CD1c-positive myeloid dendritic cell (primary cell): ENCODE results near the gene INTS11.

ENCODE experiments used
- DNase-seq: peaks from one replicate; pipeline ENCODE4 v3.0.0-alpha.2; 2016; ENCODE audit errors: extremely low spot score

The INTS11 gene

DNA sequence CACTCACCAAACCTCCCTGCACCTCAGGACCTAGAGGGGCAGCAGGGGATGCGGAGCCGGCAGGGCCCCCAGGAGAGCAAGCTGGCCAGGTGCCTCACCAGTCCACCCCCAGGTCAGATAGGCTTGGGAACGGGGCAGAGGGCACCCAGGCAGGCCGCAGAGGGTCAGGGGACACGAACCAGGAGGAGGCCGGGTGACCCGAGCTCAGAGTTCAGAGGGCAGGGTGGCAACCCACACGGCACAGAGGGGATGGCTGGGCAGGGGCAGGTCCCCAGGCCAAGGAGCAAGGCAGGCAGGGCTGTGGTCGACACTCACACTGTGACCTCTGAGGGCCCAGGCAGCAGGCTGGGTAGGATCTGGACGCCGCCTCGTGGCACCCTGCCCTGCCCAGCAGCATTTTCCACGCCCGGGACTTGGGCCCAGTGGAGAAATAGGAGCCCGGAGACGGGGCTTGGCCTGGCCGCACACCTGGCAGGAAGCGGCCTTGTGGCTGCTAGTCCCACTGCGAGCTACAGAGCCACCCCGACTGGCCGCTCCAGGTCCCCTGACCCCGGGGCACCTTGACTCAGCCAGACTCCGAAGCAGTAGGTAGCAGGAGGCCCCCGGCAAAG, 19.5 kb upstream of the INTS11 start:
- DNase-seq, result no peak

DNA sequence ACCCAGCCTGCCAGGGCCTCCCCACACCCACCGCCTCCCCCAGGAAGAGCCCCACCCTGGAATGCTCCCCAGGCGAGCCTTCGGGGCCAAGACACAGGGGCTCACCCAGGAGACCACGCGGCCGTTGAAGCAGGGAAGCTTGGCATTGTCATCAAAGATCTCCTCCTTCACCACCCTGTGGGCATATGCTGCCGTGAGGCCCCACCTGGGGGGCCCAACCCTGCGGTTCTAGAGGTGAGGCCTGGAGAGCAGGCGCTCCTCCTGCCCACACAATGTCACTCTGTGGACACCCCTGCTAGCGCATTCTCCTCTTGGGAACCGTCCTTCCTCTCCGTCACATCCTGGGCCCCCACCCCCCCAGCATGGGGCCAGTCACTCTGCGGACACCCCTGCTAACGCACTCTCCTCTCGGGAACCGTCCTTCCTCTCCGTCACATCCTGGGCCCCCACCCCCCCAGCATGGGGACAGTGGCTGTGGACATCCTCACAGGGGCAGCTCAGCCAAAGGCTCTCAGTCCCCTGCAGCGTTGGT, 18.2 kb upstream of the INTS11 start:
- DNase-seq, result no peak

DNA sequence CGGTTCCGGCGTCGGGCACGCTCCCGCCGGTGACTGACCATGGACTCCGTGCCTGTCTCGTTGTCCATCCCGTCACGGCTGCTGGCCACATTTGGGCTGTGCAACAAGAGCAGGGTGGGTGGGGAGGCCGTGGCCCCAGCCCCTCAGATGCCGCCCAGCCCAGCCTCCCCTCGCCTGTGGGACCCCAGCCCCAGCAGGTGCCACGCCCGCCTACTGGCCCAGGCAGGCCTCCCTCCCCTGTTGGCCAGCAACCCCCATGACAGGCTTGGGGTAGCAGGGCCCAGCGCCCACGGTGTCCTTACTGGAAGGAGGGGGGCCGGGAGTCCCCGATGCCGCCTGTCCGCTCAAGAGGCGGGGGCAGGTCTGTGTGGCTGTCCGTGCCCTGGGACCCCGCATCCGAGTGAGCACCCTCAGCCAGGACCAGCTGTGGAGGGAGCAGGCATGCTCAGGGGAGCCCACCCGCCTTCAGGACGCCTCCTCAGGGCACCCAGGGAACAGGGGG, 17.7 kb upstream of the INTS11 start:
- no peak for DNase-seq

DNA sequence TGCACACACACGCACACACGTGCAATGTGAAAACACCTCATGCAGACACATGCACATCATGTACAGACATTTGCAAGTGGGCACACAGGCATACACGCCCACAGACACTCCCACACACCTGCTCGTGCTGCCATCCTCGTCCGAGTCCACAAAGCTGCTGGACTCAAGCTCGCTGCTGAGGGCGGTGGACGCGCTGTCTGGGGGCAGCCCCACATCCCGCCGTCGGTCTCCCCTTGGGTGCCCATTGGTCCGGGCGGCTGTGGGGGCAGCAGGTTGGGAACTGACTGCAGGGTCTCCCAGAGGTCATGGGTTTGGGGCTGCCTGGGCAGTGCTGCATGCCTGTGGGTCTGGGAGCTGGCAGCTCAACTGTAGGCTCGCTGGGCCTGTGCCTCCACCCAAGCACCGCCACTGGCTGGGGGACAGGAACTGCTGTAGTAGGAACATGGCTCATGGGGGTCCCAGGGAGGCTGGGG, 17.1 kb upstream of the INTS11 start:
- DNase-seq, result no peak

DNA sequence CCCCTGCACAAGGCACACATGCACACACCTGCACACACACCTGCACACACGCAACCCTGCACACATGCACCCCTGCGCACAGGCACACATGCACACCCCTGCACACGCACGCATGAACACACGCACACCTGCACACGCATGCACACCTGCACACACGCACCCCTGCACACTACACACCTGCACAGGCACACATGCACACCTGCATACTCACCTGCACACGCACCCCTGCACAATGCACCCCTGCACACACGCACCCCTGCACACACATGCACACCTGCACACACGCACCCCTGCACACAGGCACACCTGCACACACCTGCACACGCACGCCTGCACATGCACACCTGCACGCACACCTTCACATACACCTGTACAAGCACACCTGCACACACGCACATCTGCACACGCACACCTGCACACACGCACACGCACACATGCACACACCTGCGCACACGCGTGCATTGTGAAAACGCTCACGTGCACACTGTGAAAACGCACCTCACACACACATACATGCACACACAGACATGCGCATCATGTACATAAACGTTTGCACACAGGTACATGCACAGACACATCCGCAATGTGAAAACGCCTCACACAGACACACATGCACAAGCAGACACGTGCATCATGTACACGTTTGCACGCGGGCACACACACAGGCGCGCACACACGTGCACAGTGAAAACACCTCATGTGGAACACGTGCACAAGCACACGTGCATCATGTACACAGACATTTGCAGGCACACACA, 16.5 kb upstream of the INTS11 start:
- DNase-seq, result no peak

DNA sequence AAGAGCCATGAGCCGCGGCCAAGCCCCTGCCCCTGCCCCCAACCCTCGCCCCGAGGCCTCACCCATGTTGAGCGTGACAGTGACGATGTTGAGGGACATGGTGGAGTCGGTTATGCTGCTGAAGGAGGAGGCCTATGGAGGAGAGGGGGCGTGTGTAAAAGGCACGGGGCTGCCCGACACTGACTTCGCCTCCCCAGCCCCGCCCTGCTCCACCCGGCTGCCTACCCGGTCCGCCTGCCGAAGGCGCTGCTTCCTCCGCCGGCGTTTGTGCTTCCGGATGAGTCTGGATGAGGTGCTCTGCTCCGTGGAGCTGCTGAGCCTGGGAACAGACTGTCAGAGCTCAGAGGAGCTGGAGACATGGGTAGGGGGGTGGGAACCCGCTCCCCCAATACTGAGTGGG, 15.7 kb upstream of the INTS11 start:
- no peak for DNase-seq

DNA sequence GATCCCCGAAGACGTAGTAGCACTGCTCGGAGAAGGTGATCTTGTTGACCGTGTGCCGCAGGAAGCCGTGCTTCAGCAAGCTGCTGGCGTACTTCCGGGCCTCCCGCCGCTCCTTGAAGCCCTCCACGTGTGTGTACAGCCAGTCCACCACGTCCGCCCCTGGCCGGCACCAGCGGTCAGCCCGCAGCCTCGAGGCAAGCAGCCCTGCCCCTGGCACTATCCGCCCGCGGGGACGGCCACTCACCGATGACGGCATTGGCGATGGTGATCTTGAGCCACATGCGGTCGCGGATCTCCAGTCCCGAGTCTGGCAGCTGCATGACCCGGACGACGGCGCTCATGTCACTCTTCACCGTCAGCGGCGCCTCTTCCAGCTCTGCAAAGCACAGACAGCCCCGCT, 13.8 kb upstream of the INTS11 start:
- DNase-seq, result no peak

DNA sequence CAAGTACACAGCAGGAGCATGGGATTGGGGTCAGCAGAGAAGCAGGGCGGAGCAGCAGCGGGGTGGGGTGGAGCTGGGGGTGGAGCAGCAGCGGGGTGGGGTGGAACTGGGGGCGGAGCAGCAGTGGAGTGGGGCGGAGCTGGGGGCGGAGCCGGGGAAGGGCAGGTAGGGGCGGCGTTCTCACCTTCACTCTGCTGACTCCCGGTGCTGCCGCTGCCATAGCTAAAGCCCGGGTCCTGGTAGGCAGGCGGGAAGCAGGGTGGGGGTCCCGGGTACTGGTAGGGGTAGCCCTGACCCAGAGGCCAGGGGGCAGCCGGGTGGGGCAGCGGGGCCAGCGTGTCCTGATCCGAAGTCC, 13.3 kb upstream of the INTS11 start:
- DNase-seq, result no peak

DNA sequence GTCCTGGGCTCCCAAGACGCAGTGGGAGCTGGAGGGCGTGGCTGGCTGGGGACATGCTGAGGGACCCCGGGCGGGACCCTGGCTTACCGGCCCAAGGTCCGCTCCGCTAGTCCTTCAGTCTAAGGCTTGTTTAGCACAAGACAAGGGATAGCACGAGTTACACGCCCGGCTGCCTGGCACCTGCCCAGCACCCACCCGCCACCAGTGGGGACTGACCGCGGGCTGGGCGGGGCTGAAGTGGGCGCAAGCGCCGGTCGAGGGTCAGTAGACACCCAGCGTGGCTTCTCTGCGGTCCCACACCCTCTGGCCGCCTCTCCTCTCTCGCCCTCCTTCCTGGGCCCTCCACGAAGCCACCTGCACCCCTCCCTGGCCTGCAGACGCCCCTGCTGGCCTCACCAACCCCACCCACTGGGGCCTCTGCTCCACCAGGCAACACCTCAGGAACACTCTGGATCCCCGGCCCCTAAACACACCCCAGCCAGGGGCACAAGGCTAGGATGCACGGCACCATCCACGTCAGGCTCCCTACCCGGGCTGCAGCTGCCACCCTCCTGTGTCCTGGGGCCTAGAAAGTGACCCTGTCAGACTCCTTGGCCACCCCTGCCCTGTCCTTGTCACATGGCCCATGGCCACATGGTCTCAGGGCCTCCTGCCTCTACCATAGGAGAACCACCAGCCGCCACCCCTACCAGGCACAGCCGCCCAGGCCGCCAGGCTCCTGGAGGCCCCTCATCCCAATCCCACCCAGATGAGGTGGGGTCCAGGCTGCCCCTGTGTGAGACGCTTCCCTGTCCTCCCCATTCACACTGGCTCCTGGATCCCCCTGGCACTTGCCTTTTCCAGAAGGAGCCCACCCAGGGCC, 12.7 kb upstream of the INTS11 start:
- DNase-seq, result no peak

DNA sequence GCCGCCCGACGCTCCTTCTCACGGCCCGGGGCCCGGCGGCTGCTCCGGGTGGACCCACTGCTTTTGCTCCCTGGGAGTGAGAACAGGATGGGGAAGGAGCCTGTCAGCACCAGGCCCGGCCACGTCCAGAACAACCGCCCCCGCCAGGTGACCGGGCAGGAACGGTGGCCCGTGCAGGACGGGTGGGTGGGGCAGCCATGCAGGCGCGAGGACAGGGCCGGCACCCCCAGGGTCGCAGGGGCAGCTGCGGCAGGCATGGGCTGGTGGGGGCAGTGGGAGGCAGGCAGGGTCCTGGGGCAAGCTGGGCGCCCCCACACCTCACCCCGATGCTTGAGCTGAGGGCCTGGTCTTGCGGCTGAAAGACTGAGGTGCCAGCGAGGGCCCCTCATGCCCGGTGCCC, 12.0 kb upstream of the INTS11 start:
- no peak for DNase-seq

DNA sequence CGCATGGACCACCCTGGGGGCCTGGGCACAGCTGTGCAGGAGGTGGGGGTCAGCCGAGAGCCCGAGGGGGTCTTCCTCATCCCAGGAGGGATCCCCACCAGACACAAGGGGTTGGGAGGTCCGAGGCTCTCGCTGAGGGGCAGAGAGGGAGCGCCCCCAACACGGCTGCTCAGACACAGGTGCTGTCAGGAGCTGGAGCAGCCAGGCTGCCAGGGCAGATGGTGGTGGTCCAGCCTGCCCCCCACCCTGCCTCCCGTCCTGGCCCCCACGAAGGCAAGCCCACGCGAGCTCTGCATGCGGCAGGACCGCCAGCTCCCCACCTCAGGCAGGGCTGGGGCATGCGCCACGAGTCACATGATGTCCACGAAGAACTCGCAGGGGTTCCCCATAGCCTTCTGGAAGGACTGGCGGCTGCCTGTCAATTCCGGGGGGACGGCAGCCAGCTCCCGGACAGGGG, 11.4 kb upstream of the INTS11 start:
- no peak for DNase-seq

DNA sequence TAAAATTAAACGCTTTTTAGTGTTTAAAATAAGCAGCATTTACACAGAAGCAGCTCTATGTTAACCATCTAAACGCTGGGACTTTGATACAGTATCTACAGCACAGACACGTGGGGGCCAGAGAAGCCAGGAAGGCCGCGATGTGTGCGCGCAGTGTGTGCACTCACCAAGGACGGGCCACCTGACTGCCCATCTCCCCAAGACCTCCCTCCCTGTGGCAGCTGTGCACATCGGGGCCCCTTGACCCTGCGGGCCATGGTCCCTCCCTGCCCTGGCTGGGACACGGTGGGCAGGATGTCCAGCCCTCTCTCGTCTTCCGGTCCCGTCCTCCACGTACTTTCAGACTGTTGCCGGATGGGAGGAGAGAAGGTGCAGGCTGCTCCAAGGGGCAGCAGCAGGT, 10.8 kb upstream of the INTS11 start:
- no peak for DNase-seq

DNA sequence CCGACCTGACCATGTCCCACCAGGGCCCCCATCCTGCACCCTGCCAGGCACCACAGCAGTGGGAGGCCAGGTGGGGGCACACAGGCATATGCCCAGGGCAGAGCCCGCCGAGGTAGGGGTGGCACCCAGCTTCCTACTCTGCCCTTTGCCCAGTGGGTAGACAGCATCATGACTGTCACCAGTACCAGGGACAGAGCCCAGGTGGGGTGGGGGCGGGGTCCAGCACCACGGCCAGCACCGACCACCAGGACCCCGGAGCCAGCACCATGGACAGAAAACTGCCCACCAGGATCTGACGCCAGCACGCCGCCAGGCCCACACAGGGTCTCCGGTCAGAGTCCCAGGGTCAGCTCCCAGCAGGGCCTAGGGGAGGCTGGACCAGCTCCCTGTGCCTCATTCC, 10.4 kb upstream of the INTS11 start:
- DNase-seq, result no peak

DNA sequence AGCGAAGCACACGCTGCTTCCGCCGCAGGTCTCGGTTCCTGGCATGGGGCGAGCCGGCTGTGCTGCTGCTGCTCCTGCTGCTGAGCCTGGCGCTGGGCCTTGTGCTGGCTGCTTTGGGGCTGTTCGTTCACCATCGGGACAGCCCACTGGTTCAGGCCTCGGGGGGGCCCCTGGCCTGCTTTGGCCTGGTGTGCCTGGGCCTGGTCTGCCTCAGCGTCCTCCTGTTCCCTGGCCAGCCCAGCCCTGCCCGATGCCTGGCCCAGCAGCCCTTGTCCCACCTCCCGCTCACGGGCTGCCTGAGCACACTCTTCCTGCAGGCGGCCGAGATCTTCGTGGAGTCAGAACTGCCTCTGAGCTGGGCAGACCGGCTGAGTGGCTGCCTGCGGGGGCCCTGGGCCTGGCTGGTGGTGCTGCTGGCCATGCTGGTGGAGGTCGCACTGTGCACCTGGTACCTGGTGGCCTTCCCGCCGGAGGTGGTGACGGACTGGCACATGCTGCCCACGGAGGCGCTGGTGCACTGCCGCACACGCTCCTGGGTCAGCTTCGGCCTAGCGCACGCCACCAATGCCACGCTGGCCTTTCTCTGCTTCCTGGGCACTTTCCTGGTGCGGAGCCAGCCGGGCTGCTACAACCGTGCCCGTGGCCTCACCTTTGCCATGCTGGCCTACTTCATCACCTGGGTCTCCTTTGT, 9.2 kb upstream of the INTS11 start:
- no peak for DNase-seq

DNA sequence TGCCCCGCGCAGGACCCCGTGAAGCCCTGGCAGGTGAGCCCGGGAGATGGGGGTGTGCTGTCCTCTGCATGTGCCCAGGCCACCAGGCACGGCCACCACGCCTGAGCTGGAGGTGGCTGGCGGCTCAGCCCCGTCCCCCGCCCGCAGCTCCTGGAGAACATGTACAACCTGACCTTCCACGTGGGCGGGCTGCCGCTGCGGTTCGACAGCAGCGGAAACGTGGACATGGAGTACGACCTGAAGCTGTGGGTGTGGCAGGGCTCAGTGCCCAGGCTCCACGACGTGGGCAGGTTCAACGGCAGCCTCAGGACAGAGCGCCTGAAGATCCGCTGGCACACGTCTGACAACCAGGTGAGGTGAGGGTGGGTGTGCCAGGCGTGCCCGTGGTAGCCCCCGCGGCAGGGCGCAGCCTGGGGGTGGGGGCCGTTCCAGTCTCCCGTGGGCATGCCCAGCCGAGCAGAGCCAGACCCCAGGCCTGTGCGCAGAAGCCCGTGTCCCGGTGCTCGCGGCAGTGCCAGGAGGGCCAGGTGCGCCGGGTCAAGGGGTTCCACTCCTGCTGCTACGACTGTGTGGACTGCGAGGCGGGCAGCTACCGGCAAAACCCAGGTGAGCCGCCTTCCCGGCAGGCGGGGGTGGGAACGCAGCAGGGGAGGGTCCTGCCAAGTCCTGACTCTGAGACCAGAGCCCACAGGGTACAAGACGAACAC, 8.5 kb upstream of the INTS11 start:
- no peak for DNase-seq

DNA sequence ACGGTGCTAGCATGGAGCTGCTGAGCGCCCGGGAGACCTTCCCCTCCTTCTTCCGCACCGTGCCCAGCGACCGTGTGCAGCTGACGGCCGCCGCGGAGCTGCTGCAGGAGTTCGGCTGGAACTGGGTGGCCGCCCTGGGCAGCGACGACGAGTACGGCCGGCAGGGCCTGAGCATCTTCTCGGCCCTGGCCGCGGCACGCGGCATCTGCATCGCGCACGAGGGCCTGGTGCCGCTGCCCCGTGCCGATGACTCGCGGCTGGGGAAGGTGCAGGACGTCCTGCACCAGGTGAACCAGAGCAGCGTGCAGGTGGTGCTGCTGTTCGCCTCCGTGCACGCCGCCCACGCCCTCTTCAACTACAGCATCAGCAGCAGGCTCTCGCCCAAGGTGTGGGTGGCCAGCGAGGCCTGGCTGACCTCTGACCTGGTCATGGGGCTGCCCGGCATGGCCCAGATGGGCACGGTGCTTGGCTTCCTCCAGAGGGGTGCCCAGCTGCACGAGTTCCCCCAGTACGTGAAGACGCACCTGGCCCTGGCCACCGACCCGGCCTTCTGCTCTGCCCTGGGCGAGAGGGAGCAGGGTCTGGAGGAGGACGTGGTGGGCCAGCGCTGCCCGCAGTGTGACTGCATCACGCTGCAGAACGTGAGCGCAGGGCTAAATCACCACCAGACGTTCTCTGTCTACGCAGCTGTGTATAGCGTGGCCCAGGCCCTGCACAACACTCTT, 7.7 kb upstream of the INTS11 start:
- DNase-seq, result no peak

DNA sequence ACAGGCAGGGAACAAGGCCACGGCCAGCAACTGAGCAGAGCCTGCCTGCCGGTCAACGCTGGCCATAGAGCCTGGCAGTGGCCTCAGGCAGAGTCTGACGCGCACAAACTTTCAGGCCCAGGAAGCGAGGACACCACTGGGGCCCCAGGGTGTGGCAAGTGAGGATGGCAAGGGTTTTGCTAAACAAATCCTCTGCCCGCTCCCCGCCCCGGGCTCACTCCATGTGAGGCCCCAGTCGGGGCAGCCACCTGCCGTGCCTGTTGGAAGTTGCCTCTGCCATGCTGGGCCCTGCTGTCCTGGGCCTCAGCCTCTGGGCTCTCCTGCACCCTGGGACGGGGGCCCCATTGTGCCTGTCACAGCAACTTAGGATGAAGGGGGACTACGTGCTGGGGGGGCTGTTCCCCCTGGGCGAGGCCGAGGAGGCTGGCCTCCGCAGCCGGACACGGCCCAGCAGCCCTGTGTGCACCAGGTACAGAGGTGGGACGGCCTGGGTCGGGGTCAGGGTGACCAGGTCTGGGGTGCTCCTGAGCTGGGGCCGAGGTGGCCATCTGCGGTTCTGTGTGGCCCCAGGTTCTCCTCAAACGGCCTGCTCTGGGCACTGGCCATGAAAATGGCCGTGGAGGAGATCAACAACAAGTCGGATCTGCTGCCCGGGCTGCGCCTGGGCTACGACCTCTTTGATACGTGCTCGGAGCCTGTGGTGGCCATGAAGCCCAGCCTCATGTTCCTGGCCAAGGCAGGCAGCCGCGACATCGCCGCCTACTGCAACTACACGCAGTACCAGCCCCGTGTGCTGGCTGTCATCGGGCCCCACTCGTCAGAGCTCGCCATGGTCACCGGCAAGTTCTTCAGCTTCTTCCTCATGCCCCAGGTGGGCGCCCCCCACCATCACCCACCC, 6.9 kb upstream of the INTS11 start, which contains the start of gene TAS1R3:
TSS of gene TAS1R3 (plus strand) at position 213 of the 898 bp plus-strand sequence. CDS start at position 279, 66 bp downstream.
- no peak for DNase-seq

DNA sequence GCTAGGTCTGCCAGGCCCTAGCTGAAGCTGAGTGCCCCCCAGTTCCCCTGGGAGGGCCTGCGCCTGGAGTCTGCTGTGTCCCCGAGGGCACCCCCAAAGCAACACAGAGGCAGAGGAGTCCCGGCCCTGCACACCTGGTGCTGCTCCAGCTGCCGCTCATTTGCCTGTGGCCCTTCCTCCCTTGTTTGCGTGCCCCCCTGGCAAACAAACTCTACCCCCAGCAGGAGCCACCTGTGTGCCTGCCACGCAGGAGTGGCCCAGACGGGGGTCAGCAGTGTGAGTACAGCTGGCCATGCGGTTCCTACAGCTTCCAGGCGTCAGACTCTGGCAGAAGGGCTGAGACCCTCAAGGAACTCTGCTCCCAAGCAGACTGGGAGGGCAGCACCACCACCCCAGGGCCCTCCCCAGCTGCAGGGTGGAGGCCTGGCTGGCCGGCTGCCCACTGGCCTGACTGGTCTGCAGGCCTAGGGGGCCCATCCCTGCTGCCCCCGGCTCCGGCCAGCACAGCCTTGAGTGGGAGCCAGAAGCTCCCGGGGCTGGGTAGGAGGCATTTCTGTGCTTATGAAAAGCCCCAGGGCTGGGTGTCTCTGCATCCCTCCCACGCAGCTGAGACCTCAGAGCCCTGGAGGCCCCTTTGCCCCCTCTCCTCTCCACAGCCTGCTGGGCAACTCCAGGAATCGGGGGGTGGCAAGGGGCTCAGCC, 6.1 kb upstream of the INTS11 start:
- DNase-seq, result no peak
